ENCODE results near the gene ATXN1.

Gene ATXN1

DNA sequence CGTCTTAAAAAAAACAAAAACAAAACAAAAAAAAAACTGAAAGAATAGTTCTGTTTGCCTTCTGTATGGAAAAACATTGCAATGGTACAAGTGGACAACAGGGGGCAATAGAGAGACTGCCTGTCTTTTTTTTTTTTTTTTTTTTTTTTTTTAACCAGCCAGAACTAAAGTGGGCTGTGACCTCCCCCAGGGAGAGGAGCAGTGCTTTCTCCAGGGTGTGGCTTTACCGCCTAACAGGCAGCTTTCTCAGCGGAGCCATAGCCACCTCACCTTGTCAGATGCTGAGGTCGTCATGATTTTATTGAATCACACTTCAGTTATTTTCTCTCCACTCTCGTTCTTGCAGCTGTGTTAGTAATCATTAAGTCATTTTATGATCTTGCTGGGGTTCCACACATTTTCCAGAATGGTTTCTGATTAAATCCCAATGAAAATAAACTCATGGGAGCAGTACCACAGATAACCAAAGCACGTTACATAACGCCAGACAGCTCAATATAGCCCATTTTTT, 444.5 kb downstream of the ATXN1 start:
- H3K4me3 ChIP-seq (ENCODE audit: low read depth, low read length): no peak overlapping the region
- H3K27ac ChIP-seq: no peak overlapping the region
- H3K36me3 ChIP-seq (ENCODE audit: control insufficient read depth, insufficient read depth, low read length): no peaks in the 10 kb centered on the region
- H2AFZ ChIP-seq: no peak overlapping the region
- peaks cover 19% of the 10 kb centered on the region for H3K4me1 ChIP-seq
- H3K9me3 ChIP-seq (ENCODE audit: control insufficient read depth, low read length): no peaks in the 10 kb centered on the region
- TF ChIP-seq, protein P1, sequence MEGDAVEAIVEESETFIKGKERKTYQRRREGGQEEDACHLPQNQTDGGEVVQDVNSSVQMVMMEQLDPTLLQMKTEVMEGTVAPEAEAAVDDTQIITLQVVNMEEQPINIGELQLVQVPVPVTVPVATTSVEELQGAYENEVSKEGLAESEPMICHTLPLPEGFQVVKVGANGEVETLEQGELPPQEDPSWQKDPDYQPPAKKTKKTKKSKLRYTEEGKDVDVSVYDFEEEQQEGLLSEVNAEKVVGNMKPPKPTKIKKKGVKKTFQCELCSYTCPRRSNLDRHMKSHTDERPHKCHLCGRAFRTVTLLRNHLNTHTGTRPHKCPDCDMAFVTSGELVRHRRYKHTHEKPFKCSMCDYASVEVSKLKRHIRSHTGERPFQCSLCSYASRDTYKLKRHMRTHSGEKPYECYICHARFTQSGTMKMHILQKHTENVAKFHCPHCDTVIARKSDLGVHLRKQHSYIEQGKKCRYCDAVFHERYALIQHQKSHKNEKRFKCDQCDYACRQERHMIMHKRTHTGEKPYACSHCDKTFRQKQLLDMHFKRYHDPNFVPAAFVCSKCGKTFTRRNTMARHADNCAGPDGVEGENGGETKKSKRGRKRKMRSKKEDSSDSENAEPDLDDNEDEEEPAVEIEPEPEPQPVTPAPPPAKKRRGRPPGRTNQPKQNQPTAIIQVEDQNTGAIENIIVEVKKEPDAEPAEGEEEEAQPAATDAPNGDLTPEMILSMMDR (IDR thresholded peaks at IDR 0.05): peak; percentile 76
- no peaks in the 10 kb centered on the region for H3K79me2 ChIP-seq
- H3K4me2 ChIP-seq (ENCODE audit: low read length): no peak overlapping the region
- no peaks in the 10 kb centered on the region for H3K27me3 ChIP-seq (ENCODE audit: control insufficient read depth, insufficient read depth, low read length)
- H3K9ac ChIP-seq: no peak overlapping the region

DNA sequence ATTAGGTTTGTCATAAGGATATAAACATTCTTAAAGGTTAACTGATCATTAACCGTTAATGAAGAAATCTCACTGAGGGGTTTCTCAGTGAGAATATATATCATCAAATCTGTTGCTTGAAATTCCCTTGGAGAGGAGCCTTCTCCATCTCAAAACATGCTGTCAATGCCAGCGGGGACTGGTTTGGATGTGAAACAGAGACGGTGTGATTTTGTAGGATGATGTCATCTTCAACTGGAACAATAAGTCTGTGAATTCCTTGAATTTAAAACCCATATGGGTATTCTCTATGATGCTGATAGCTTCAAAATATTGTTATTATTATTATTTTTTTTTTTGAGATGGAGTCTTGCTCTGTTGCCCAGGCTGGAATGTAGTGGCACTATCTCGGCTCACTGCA, 447.0 kb downstream of the ATXN1 start:
- H3K4me2 ChIP-seq (ENCODE audit: low read length): no peak overlapping the region
- no peak overlapping the region for H2AFZ ChIP-seq
- H3K9ac ChIP-seq: no peak overlapping the region
- no peaks in the 10 kb centered on the region for H3K27me3 ChIP-seq (ENCODE audit: control insufficient read depth, insufficient read depth, low read length)
- no peaks in the 10 kb centered on the region for H3K9me3 ChIP-seq (ENCODE audit: control insufficient read depth, low read length)
- TF ChIP-seq, protein P1 (IDR thresholded peaks at IDR 0.05): no peak
- peaks cover 2% of the 10 kb centered on the region for H3K4me1 ChIP-seq
- no peaks in the 10 kb centered on the region for H3K79me2 ChIP-seq
- no peak overlapping the region for H3K4me3 ChIP-seq (ENCODE audit: low read depth, low read length)
- H3K36me3 ChIP-seq (ENCODE audit: control insufficient read depth, insufficient read depth, low read length): no peaks in the 10 kb centered on the region
- H3K27ac ChIP-seq: no peak overlapping the region

DNA sequence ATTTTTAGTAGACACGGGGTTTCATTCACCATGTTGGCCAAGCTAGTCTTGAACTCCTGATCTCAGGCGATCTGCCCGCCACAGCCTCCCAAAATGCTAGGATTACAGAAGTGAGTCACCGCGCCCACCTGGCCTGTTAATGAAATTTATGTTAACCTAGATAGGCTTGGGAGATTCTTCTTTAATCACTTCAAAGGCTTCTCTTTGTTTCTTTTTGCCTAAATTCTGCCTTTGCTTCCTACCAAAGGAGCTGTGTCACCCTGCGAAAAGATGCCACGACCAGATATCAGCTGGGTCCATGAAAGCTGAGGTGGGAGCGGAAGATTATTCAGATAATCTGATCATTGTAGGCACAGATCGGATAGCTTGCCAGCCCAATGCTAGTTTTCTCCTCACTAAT, 447.5 kb downstream of the ATXN1 start:
- no peaks in the 10 kb centered on the region for H3K27me3 ChIP-seq (ENCODE audit: control insufficient read depth, insufficient read depth, low read length)
- H3K9ac ChIP-seq: no peak overlapping the region
- no peaks in the 10 kb centered on the region for H3K36me3 ChIP-seq (ENCODE audit: control insufficient read depth, insufficient read depth, low read length)
- H3K9me3 ChIP-seq (ENCODE audit: control insufficient read depth, low read length): no peaks in the 10 kb centered on the region
- H3K4me2 ChIP-seq (ENCODE audit: low read length): no peak overlapping the region
- H3K27ac ChIP-seq: no peak overlapping the region
- TF ChIP-seq, protein P1 (IDR thresholded peaks at IDR 0.05): no peak
- H2AFZ ChIP-seq: no peak overlapping the region
- H3K4me3 ChIP-seq (ENCODE audit: low read depth, low read length): no peak overlapping the region
- no peaks in the 10 kb centered on the region for H3K79me2 ChIP-seq
- no peaks in the 10 kb centered on the region for H3K4me1 ChIP-seq

DNA sequence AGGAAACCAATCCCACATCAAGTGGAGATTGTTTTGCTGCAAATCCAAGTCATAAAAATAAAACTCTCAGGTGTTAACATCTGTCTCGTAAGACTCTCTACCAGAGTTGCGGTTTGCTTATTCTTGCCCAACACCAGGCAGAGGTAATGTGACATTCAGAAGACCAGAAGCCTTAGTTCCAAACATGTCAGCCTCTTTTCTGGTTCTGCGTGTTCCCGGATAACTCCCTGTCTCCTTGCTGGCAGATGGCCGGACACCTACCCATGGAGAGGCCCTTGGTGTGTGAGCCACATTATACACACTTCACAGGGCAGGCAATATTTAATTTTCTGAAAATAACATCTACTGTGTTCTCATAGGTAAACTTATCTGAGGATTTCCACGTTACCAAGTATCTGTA, 449.5 kb downstream of the ATXN1 start:
- Histone ChIP-seq H3K9me3 (ENCODE audit: control insufficient read depth, low read length) (no peaks in the 10 kb centered on the region), H3K9ac (no peak overlapping the region), H3K27me3 (ENCODE audit: control insufficient read depth, insufficient read depth, low read length) (no peaks in the 10 kb centered on the region), H3K27ac (no peak overlapping the region), H3K79me2 (no peaks in the 10 kb centered on the region), H2AFZ (no peak overlapping the region), H3K4me2 (ENCODE audit: low read length) (no peak overlapping the region), H3K36me3 (ENCODE audit: control insufficient read depth, insufficient read depth, low read length) (no peaks in the 10 kb centered on the region), H3K4me3 (ENCODE audit: low read depth, low read length) (no peak overlapping the region), H3K4me1 (no peaks in the 10 kb centered on the region)
- TF ChIP-seq, protein P1 (IDR thresholded peaks at IDR 0.05): no peak

DNA sequence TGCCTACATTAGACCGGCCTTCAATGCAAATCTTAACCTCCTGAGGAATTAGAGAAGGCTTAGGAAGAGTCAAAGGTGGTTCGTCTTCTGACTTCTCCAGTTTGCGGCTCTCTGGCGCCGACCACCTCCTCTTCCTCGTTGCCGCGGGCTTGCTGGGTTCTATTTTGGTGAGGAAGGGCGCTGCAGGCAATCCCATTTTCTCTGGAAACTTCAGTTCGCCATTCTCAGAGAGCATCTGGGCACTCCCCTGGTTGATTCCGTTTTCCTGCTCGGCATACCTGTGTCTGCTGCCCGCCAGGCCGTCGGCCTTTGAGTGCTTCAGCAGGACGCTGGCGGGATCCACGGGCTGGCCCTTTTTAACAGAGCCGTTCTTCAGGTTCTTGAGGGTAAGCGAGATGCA, 454.9 kb downstream of the ATXN1 start:
- no peaks in the 10 kb centered on the region for H3K4me1 ChIP-seq
- TF ChIP-seq, protein P1 (IDR thresholded peaks at IDR 0.05): no peak

More for the DNA sequence above, 454.9 kb downstream of the ATXN1 start:
- H3K36me3 ChIP-seq (ENCODE audit: control insufficient read depth, insufficient read depth, low read length): no peaks in the 10 kb centered on the region
- H3K4me2 ChIP-seq (ENCODE audit: low read length): no peak overlapping the region
- no peak overlapping the region for H3K27ac ChIP-seq
- H3K4me3 ChIP-seq (ENCODE audit: low read depth, low read length): no peak overlapping the region
- H3K9ac ChIP-seq: no peak overlapping the region
- no peaks in the 10 kb centered on the region for H3K27me3 ChIP-seq (ENCODE audit: control insufficient read depth, insufficient read depth, low read length)
- H3K79me2 ChIP-seq: no peaks in the 10 kb centered on the region
- H2AFZ ChIP-seq: no peak overlapping the region
- no peaks in the 10 kb centered on the region for H3K9me3 ChIP-seq (ENCODE audit: control insufficient read depth, low read length)
